ENCODE data around the gene UCP3.

UCP3 gene

GRCh38 chr11:74017631-74018030 lies 8.7 kb upstream of the UCP3 start:
- no peak for DNase-seq

DNA sequence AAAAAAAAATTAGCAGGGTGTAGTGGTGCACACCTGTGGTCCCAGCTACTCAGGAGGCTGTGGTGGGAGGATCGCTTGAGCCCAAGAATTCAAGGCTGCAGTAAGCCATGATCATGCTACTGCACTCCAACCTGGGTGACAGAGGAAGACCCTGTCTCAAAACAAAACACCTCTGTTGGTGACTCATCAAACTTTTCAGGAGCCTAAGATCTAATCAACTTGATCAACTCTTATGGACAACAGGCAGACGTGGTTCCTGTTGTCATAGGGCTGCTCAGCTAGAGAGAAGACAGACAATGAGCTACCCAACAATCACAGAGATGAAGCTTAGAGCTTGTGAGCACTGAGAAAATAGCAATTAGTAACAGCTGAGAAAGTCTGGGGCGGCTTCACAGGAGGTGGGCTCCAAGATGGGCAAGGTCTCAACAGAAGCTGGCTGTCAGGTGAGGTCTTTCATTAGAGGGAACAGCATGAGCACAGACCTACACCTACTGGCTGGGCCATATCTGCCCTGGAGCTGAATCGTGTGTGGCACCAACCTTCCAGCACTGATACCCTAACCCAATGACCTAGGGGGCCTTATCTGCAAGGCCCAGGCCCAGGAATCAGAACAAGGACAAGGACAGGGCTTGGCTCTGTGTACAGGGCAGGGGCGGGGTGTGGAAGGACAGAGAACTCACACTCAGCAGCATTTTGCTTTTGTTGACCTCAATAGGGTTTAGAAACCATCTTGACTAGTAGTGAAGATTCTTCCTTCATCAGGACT lies 7.2 kb upstream of the UCP3 start:
- no peak for DNase-seq

- no peak for DNase-seq
Measured at GRCh38 chr11:74014880-74015279, 6.0 kb upstream of the UCP3 start.

DNA sequence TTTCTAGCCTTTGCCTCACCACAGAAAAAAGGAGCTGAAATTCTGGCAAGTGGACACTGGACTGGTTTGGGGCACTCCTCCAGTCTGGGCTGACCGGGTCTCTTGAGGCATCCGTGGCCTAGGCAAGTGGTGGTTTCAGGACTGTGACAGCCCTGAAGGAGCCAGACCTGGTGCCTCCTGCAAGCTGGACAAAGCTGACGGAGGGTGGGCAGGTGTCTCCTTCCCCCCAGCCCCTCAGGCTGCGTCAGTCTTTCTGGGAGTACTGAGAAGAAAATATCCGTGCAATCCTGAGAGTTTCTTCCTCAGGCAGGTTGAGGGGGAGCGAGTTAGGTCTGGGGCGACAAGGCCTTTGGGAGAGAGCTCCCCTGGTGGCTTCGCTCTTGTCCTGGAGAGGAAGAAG lies 4.3 kb upstream of the UCP3 start:
- DNase-seq = no peak

- no peak for DNase-seq
Measured at GRCh38 chr11:74012074-74012809, 3.4 kb upstream of the UCP3 start.

DNA sequence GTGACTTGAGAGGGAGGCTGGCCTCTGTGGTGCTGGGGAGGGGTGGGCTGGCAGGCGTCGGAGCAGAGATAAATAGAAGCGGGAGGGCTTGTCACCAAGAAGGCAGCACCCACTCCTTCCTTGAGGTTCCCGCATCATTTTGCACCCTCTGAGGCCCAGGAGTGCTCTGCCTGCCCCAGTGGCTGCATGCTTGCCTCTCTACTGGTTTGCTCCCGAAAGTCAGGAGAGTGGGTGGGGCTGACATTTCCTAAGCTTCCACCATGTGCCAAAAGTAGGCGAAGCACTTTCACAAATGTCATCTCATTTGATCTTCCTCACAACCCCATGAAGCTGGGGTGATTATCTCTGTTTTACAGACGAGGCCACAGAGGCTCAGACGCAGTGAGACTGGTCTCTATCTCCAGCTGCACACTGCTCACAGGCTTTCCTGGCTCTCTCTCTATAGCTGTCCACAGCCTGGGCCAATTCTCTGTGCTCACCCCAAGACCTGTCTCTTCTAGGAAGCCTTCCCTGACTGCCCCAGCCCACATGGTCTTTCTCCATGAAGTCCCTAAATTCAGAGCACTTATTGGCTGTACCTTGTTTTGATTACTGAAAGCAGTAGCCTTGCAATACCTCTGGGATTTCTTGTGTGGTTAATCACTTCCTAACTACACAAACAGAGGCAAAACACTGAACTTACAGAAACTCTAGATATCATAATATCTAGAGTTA lies 2.6 kb upstream of the UCP3 start:
- DNase-seq = no peak

DNA sequence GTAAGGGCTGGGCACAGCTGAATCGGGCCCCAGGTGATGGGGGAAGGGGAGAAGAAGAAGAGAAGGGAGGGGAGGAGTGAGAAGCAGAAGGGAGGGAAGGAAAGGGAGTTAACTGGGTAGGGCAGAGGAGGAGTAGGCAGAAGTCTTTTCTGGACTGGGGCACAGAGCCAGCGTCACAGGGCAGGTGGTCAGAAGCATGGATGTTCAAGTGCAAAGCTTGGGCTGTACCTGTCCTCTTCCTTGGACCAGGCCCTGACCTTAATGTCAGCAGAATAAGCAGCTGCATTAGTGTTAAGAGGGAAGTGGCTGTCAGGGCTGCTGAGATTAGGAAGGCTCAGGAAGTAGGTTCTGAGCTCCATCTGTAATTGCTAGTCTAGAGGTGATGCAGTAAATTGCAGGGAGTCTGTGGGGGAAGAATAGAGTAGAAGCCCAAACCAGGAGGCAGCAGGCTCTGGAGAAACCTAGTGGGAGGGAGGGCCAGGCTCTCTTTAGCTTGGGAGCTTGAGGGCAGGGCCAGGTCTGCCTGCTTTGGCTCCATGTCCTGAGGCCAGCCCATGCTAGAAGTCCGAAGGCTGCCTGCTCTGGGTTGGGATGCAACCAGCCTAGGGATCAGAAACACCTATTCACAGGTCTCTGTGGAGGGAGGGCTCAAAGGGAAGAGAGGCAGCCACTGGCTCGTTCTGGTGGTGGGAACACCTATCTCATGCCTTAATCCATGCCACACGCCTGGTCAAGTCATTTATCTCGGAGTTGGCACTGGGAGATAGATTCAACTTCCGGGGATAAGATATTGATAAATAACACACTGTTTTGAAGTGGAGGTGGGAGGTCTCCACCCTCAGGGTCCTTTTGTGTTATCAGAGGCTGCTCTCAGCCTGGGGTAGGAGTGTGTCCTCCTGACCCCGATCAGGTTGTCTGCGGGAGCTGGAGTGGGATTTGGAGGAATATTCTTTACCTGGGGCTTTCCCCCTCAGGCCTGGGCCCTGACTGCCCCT lies 1.7 kb upstream of the UCP3 start:
- DNase-seq = no peak

DNA sequence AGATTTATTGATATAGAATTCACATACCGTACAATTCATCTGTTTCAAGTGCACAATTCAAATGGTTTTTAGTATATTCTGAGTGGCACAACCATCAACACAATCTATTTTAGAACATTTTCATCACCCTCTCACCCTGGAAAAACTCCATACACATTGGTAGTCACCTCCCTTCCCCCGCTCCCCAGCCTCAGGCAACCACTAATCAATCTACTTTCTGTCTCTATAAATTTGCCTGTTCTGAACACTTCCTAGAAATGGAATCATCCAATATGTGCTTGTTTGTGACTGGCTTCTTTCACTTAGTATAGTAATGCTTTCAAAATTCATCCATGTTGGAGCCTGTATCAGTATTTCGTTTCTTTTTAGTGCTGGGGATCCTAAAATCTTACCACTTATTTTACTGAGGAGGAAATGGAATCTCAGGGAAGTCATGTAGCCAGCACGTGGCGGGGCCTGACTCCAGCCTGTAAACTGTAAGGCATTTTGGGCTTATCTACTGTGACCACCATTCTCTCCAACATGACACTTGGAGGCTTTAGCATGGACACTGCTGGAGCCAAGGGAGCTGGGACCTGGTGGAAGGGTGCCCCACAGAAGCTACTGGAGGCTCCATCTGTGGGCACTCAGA lies 905 bp upstream of the UCP3 start:
- DNase-seq = no peak

- no peak for DNase-seq
Measured at GRCh38 chr11:74009230-74009547, 304 bp upstream of the UCP3 start.

DNA sequence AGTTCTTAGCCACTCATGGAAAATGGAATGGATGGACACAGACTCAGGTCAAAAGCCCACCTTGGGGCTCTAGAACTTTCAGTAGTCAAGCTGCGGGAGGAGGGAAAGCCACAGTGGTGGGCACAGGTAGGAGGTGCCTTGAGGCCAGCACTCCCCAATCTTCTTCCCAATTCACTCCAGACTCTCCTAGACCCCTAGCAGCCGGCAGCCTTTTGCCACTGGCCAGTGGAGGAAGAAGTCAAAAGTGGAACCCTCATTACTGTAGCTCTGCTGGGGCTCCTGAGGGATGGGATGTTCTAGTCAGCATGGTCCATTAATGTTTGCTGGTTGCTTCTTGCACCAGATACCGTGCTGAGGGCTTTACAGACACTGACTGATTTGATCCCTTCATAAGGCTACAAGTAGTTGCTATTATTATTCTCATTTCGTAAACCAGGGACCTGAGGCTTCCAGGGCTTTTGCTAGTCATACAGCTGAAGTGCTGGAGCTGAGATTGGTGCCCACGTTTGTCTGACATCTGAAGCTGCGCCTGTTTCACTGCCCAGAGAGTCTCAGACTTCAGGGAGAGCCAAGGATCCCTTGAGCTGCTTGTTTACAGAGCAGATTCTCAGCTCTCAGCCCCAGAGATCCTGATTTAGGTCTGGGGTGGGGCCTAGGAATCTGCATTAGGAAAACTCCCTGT lies 1.1 kb downstream of the UCP3 start:
- no peak for DNase-seq

DNA sequence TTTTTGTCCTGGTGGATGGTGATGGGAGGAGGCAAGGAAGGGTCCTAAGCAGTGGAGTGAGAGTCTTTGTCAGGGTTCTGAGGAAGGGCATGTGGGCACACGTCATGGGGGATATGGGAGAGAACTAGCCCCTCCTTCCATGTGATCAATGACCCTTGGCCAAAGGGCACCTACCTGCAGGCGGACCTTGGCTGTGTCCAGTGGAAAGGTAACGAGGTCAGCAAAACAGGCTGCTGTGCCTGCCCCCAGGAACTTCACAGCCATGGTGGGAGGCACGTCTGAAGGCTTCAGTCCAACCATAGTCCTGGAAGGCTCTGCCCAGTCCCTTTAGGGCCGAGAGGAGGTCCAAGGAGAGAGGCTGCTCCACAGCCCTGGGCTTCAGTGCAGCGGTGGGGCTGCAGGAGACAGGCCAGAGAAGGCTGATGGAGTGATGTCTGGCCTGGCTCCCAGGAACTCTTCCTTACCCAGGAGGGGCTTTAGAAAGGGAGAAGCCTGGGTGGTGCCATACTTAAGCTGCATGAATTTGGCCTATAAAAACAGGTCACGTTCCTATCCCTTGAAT lies 2.1 kb downstream of the UCP3 start:
- DNase-seq = no peak

DNA sequence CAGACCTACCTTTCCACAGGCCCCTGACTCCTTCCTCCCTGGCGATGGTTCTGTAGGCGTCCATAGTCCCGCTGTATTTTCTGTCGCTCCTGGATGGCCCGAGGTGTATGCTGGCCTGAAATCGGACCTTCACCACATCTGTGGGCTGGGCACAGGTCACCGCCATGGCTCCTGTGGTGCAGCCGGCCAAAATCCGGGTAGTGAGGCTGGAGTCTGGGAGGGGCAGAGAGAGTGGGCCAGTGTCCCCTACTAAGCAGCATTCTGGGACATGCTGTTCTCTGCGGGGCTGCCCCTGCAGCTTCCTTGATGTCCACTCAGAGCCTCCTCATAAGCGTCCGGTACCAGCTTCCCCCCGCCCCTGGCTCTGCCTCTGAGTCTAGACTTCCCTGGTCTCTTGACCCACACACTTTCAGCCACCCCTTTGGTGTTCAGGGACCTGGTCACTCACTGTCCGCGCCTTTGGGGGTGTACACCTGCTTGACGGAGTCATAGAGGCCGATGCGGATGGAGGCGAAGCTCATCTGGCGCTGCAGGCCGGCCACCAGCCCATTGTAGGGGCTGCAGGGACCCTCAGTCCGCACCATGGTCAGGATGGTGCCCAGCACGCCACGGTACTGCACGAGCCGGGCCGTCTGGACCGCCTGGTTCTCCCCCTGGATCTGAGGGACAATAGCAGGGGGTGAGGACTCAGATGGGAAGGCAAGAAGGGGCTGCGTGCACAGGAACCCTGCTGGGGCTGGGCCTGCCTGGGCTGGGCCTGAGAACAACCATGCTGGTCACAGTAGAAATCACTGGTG lies 3.0 kb downstream of the UCP3 start:
- DNase-seq = no peak

DNA sequence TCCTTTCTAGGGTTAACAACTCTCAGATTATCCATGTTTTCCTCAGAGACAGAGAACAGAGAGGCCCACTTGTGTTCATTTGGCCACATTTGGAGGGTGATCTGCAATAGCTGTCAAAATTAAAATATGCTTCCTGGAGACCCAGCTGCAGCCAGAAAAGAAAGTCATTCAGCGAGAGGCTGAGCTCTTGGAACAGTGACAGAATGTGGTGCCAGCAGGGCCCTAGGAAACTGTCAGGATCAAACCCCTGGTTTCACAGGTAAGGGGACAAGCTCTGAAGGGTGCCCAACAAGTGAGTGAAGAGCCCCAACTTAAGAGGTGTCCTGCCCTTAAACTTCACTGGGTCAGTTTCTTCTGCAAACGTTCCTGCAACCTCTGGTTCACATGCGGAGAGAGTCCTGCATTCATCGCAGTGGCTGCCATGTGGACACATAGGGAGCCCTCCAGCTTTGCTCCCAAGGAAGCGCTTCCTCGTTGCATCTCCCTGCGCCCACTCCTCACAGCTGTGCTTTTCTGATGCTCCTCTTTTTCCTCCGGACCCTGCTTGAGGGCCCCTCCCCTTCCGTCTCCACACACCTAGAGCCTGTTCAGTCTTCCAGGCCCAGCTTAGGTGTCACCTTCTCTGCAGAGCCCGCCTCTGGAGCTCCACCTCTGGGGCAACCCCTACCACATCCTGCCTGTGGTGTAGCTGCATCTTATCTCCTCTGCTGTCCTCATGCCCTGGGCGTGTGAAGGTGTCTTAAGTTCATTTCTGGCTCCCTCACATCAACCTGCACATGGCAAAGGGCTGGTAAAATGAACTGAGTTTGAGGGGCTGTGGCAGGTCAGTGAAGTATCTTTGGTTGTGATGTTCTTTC lies 3.9 kb downstream of the UCP3 start:
- peak; percentile 77 for DNase-seq

- no peak for DNase-seq
Measured at GRCh38 chr11:74004046-74004695, 4.7 kb downstream of the UCP3 start.

DNA sequence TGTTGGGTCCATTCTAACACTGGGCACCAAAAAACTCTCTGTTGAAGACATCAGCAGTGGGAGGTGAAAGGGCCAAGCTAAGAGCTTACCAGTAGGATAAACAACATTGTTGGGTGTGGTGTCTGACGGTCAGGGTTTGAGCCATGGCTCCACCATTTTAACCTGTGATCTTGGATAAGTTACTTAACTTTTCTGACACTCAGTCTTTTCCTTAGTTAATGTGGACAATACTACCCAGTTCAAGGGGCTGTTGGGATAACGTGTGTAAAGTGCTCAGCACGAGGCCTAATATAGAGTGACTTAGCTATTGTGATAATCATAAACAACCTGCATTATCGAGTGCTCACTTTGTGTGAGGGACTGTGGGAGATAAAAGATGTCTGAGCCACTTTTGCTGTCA lies 6.1 kb downstream of the UCP3 start:
- no peak for DNase-seq

DNA sequence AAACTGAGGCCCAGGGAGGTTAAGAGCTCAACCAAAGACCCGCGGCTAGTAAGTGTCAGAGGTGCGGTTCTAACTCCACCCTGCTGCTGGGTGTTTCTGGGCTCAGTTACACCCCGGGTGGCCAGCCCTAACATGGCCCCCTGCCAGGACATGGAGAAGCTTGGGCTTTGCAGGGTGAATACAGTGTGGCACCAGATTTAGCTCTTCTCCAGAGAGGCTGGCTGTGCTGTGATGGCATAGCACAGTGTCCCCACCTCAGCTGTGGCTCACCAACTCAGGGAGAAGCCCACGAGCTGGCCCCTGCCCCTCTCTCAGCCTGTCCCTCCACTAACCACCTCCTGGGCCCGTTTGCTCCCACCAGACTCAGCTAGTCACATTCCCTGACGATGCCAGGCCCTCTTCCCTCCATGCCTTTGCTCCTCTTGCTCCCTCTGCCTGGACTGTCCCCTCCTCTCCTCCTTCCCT lies 7.0 kb downstream of the UCP3 start:
- DNase-seq = no peak

GRCh38 chr11:74000307-74001133 lies 8.4 kb downstream of the UCP3 start:
- no peak for DNase-seq
